G401.6 (cell line): Measurements from ENCODE around the gene LUC7L.
"Not testable (repeated sequence)": the region's sequence is repeated elsewhere in the genome, so short reads cannot be mapped to it uniquely, and the experiment has no call there.

Source experiments
- FAIRE-seq: peaks from 2 replicates; lab custom pipeline; 2012; peaks lifted over from hg19 to GRCh38; lab: Jason Lieb, UNC

Gene LUC7L

DNA sequence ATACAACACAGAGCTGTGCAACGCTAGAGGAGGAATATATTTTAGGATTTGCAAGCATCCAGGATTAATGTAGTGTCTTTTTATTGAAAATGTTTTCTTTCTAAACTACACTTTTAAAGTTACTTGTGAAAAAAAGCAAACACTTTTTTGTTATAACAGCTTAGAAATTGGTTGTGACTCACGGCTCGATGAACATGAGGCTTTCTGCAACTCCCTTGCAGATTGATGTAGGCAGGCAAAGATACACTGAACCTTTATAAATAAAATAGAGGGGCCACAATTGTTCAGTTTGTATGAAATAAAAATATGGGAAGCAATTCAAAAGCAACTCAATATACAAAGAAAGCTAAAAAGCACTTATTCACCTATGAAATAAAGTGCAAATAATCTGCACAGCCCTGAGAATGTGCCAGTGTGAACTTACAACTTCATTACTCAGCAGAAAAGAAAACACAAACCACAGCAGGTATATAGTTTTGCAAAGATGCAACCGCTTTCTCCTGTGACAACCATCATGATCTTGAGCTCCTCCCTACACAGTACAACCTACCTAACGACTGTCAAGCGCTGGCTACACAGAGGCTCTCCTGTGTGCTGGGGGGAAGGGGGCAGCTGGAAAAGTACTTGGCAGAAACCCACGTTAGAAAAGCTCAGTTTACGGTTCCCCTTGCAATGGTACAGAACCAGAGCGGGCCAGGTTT lies 948 bp downstream of the LUC7L start:
- no peak for FAIRE-seq

DNA sequence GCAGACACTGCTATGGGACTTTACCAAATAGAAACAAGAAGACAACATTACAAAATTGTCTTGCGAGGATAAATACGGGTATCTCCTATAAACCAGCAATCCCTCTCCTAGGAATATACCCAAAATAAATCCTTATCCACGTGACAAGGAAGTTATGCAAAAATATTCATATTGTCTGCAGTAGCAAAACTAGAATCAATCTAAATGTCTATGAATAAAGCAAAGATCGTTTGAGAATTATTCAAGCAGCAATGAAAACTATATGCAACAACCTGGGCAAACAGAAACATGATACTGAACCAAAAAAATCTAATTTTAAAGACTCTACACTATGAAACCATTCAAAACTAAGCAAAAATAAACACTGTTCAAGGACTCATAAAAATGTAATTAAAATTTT lies 9.2 kb downstream of the LUC7L start:
- no peak for FAIRE-seq

DNA sequence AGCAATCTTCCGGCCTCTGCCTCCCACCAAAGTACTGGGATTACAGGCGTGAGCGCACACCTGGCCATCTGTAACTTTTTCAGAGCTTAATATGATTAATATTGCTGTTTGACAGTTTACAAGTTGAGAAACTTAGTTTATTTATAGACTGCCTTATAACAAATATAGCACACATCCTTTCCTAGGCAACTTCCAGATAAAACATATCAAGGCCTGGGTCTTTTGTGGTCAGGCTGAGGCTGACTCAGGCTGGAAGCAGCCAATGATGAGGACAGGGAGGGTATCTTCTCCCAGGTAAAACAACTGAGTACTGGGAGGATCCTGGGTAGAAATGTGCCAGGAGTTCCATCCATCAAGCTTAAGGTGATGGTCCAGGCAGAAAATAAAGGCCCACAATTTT lies 16.2 kb downstream of the LUC7L start:
- no peak for FAIRE-seq

DNA sequence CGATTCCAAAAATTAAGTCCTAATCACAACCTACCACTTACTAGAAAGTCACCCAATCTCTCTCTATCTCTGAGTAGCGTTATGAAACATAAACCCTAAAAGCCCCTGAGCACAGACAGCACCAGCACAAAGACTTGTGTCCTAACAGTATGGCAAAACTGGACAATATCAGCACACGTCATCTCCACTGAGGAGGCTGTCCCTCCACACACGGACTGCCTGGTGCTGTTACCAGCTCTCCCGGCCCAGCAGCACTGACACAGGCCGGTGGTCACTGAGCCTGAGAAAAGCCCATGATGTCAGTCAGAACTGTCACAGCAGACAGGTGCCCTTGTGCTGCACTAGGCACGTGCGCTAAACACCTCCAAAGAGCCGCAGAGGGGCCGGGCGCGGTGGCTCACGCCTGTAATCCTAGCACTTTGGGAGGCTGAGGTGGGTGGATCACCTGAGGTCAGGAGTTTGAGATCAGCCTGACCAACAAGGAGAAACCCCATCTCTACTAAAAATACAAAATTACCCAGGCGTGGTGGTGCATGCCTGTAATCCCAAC lies 17.5 kb downstream of the LUC7L start:
- not testable (repeated sequence) for FAIRE-seq

DNA sequence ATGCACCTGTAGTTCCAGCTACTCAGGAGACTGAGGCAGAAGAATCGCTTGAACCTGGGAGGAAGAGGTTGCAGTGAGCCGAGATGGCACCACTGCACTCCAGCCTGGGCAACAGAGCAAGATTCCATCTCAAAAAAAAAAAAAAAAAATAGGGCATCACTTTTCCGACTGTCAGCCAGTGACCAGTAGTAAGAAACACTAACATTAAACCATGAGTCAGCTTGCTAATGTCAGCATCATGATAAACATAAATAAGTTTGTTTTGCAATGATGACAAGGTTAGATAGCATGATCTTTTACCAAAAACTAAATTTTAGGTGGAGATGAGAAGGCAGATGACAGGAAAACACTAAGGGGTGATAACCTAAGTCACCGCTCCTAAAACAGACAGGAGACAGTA lies 19.9 kb downstream of the LUC7L start:
- FAIRE-seq = not testable (repeated sequence)

DNA sequence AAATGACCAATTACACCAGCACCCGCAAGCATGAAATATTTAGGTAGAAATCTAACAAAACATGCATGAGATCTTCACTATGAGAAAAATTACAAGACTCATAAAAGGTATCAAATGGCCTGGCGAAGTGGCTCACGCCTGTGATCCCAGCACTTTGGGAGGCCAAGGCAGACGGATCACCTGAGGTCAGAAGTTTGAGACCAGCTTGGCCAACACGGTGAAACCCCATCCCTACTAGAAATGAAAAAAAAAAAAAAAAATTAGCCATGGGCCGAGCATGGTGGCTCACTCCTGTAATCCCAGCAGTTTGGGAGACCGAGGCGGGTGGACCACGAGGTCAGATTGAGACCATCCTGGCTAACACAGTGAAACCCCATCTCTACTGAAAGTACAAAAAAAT lies 25.2 kb downstream of the LUC7L start:
- FAIRE-seq = not testable (repeated sequence)

DNA sequence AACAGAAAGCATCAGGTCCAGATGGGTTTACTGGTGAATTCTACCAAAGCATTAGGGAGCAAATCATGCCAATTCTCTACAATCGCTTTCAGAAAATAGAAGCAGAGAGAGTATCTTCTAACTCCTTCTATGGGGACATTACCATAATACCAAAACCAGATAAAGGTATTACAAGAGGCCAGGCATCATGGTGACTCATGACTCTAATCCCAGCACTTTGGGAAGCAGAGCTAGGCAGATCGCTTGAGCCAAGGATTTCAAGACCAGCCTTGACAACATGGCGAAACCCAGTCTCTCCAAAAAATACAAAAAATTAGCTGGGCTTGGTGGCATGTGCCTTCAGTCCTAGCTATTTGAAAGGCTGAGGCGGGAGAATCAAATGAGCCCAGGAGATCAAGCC lies 26.0 kb downstream of the LUC7L start:
- no peak for FAIRE-seq

DNA sequence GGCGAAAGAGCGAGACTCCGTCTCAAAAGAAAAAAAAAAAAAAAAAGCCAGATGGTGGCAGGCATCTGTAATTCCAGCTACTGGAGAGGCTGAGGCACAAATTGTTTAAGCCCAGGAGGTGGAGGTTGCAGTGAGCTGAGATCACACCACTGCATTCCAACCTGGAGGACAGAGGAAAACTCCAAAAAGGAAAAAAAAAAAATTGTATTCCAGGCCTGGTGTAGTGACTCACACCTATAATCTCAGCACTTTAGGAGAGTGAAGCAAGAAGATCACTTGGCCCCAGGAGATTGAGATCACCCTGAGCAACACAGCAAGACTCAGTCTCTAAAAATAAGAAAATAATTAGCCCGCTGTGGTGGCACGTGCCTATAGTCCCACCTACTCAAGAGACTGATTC lies 28.9 kb downstream of the LUC7L start:
- FAIRE-seq = no peak

DNA sequence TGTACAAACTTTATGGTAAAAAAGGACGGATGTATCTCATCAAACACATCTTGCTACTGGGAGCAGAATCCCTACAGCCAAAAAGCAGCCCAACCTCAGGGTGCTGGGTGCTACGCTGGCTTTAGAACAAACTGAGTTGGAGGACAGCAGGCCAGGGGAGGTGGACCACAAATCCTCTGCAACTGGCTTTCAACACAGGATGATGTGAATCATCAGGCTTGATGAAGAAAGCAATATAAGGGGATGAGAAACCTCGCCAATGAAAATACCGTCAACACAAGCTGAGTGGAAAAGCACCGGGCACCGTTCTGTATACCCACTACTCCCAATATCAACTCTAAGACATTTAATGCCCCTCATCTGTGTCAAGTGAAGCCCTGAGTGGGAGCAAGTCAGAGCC lies 34.7 kb downstream of the LUC7L start:
- no peak for FAIRE-seq

DNA sequence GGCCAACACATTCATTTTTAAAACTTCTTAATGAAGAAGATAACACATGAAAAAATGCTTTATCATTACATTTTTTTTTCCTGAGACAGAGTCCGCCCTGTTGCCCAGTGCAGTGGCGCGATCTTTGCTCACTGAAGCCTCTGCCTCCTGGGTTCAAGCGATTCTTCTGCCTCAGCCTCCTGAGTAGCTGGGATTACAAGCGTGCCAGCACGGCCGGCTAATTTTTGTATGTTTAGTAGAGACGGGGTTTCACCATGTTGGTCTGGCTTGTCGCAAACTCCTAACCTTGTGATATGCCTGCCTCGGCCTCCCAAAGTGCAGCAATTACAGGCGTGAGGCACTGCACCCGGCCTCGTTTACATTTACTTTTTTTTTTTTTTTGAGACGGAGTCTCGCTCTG lies 35.8 kb downstream of the LUC7L start:
- FAIRE-seq = no peak

DNA sequence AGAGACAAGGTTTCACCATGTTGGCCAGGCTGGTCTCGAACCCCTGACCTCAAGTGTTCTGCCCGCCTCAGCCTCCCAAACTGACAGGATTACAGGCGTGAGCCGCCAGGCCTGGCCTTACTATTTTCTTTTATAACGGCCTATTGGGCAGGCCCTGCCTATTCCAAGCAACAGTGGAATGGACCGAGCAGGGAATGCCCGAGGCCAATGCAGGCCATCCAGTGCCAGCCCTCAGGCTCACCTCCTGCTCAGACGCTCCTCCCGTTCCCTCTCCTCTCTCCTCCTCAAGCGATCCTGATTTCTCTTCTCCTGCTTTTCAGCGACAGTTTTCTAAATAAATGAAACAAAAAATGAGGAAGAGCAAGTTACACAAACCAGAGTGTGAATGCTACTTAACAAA lies 36.6 kb downstream of the LUC7L start:
- FAIRE-seq = no peak

DNA sequence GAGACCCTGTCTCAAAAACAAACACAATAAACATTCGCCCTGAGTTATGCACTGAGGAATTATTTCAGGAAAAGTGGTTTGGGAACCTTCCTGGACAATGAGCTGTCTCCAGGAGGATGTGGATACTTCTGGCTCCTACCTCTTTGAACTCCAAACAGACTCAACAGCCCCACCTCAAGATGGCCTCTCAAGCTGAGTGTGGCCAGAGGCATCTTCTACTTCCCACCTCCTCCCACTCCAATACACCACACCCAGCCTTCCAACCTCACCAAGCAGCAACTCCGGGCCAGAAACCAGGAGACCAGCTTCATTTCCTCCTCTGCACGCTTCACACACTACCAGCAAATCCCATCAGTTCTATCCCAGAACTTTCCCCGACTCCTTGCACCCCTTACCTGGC lies 37.4 kb downstream of the LUC7L start:
- no peak for FAIRE-seq

DNA sequence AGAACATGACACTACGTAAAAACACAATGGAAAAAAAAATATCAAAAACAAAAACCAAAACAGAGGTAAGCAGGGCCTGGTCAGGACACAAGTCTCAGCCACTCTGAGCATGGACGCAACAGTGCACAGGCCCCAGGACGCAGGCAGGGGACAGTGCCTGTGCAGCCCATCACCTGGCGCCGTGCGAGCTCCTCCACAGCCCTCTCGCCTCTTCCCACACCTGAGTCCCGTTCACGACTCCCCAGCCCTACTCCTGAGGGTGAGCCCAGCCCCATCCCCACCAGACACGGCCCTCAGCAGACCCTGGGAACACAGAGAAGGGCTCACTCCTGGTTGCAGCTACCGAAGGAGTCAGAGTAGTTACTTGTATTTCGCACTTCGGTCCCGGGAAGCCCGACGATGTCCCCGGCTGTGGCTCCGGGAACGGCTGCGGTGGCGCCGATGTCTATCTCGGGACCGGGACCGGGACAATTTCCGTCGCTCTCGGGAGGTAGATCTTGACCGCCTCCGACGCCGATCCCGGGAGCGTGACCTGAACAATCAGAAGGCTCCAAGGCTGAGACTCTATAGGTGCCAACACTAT lies 39.6 kb downstream of the LUC7L start:
- FAIRE-seq = no peak

DNA sequence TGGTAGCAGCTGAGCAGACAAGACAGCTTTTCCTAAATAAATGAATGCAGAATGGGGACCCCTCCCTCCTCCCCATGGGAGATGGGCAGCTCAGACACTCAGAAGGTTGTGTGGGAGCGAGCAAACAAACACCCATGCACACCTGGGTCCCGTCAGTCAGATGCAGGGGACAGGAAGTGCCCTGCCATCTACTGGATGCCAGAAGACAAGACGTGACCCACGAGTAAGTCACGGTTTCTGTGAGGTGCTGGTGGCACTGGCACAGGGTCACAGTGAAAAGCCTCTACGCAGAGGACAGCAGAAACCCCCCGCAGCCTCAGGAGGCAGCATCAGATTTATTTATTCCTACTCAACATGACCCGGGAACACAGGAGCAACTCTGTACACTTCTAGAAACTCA lies 40.6 kb downstream of the LUC7L start:
- FAIRE-seq = no peak

DNA sequence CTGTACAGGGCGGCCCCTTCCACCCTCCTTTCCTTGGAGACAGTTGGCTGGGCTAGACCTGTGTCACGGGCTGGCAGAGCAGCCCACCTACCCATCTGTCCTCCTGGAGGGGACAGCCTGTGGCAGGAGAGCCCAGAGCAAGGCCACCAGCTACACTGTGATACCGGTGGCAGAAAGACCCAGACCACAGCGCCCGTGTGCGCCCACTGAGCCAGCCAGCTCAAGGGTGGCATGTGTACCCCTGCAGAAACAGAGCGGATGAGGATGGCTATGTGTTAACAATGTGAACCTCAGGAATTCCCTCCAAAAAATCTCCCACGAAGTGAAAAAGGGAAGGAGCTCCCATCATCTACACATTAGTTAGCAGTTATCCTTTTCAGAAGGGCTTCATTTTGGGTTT lies 41.9 kb downstream of the LUC7L start:
- no peak for FAIRE-seq

DNA sequence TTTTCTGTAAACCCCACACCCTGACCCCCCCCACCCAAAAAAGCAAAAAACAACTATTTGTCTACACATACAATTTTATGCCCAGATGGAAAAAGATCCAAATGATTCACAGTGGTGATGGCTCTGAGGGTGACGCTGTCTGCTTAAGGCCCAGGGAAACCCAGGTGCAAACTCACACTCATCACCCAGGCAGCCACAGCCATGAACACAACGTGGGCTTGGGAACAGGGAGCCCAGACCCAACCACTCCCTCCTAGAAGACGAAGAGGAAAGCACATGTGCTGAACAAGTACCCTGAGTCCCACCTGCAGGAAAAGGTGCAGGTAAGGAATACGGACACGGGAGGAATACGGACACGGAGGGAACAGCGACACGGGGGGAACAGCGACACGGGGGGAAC lies 43.6 kb downstream of the LUC7L start:
- no peak for FAIRE-seq

DNA sequence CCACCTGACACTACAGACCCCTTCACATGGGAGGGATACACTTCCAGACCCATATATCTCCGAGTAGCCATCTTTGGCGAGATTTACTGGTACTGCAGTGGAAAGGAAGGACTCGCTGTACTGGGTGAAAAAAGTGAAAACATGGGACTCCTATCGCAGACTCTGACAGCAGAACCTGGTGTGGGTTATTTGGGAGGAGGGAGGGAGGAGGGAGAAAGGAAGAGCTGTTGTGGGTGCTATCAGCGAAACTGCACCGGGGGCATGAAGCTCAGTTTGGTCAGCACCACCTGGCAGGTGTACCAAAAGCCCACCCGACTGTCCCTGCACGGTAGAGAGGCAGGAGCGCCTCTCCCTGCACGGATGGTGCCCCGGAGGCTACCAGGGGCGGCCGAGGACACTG lies 44.0 kb downstream of the LUC7L start:
- FAIRE-seq = no peak

DNA sequence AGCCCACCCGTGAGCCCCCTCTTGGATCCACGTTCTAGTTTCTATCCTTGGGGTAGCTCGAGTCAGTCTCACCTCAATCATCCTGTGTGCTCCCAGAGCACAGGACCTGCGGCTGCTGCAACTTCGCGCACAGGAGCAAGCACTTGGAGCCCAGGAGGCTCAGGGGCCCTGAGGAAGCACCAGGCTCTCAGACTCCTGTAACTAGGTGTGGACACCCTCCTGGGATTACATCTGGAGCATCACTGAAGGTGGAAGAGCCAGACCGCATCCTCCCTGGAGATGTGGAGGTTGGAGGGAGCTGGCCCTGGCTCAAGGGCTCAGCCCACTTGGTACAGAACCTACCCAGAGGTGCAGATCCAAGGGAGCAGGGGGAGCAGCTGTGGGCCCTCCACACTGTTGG lies 46.2 kb downstream of the LUC7L start:
- no peak for FAIRE-seq

DNA sequence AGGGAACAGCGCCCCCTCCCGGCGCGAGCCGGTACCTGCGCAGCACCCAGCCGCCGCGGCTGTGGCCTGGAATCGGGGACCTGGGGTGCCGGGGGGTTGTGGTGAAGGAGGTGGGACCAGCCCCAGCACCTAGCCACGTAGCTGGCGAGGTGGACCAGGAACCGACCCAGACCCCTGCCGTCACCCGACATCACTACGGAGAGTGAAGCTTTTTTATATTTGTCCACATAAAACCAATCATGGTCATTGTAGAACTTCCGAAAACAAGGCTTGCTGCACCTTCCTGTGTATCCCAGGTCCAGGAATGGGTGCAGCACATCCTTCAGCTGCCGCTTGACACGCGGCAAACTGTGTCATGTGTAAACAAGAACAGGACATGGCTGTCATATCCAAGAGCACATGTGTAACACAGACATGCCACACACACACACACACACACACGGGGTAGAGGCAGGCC lies 47.7 kb downstream of the LUC7L start:
- no peak for FAIRE-seq

DNA sequence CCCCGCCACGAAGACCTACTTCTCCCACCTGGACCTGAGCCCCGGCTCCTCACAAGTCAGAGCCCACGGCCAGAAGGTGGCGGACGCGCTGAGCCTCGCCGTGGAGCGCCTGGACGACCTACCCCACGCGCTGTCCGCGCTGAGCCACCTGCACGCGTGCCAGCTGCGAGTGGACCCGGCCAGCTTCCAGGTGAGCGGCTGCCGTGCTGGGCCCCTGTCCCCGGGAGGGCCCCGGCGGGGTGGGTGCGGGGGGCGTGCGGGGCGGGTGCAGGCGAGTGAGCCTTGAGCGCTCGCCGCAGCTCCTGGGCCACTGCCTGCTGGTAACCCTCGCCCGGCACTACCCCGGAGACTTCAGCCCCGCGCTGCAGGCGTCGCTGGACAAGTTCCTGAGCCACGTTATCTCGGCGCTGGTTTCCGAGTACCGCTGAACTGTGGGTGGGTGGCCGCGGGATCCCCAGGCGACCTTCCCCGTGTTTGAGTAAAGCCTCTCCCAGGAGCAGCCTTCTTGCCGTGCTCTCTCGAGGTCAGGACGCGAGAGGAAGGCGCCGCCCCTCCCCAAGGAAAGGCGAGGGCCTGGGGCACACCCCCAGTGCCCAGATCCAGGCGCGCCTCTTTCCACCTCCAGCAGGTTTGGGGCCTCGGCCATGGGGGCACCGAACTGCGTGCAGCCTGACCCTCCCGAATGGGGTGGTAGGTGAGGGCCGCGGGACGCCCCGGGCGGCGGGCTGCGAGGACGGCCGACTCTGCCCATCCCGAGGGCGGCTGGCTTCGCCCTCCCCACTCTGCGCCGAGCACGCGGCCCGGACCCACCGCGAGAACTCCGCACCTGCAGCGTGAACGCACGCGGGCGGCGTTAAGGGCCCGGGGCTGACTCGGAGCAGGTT lies 48.3 kb downstream of the LUC7L start:
- FAIRE-seq = no peak

DNA sequence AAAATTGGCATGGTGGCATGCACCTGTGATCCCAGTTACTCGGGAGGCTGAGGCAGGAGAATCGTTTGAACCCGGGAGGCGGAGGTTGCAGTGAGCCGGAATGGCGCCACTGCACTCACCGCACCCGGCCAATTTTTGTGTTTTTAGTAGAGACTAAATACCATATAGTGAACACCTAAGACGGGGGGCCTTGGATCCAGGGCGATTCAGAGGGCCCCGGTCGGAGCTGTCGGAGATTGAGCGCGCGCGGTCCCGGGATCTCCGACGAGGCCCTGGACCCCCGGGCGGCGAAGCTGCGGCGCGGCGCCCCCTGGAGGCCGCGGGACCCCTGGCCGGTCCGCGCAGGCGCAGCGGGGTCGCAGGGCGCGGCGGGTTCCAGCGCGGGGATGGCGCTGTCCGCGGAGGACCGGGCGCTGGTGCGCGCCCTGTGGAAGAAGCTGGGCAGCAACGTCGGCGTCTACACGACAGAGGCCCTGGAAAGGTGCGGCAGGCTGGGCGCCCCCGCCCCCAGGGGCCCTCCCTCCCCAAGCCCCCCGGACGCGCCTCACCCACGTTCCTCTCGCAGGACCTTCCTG lies 49.1 kb downstream of the LUC7L start, which contains the start of gene HBQ1:
Gene HBQ1, plus strand, starts transcription at position 359 of the 575 bp plus-strand sequence. Its CDS starts 28 bp downstream, at position 387.
- no peak for FAIRE-seq
